CD4-positive, alpha-beta T cell treated with Interleukin-4 for 1 hour (primary cell): ENCODE data around the gene ALDH1A3.

Experiments used
- DNase-seq, 2 donors: peaks; one replicate each; pipeline ENCODE4 v3.0.0-alpha.2; 2020 to 2022

The ALDH1A3 gene

DNA sequence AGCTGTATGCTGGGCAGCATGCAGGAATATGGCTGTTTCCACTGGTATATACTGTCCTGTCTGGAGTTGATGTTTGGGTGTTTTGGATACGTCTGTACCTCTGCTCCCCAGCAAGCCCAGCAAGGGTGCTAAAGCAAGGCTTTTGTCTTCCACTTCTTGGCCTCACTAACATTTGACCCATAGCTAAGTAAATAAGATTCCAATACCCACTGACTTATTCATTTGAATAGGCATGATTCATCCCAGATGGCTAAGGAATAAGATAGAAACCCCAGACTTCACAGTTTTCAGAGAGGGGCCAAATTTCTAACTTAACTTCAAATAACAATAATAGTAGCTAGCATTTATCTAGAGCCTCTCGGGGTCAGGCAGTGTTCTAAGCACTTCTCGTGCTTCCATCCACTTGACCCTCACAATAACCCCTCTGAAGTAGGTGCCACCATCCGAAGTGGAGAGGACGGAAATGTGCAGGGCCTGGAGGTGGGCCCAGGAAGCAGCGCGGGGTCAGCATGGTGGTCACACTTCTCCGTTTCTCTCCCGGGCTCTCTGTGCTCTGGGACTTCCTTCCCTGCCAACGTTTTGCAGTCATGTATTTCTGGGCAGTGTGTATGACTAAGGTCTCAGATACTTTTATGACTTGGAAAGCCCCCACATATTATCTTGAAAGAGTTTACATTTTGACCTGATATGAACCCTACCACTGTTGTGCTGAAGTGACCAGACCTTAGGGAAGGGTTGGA, 78.9 kb downstream of the ALDH1A3 start:
- DNase-seq: no peak

GRCh38 chr15:100959066-100960050, 79.7 kb downstream of the ALDH1A3 start:
- DNase-seq: peak in 1 of 2 donors; percentile 17
